Epithelial cell of esophagus (primary cell): Measurements from ENCODE around the gene LYST.
"Not testable (repeated sequence)": the region's sequence is repeated elsewhere in the genome, so short reads cannot be mapped to it uniquely, and the experiment has no call there.

ENCODE experiments used
- DNase-seq: peaks from one replicate; pipeline ENCODE4 v3.0.0; 2010; ENCODE audit warnings: low read depth
- H3K4me3 ChIP-seq: 2 replicates; pipeline ENCODE4 v1.5.1; 2011; ENCODE audit warnings: mild to moderate bottlenecking, low read length, control low read depth
- CTCF ChIP-seq: IDR thresholded peaks from 2 replicates; pipeline ENCODE4 v1.5.1; 2011; ENCODE audit warnings: low read depth, mild to moderate bottlenecking, low read length, control low read depth, inconsistent platforms; ENCODE audit not compliant: insufficient read depth; ENCODE audit errors: missing control alignments

The LYST gene

GRCh38 chr1:235622936-235623779 is 243.5 kb downstream of the LYST start:
- no peak for TF ChIP-seq CTCF
- no peak overlapping the region for H3K4me3 ChIP-seq
- no peak for DNase-seq

GRCh38 chr1:235619149-235619548 is 247.6 kb downstream of the LYST start:
- H3K4me3 ChIP-seq, DNase-seq: not testable (repeated sequence)

GRCh38 chr1:235617808-235618207 is 248.9 kb downstream of the LYST start:
- DNase-seq, result peak; percentile 49
- H3K4me3 ChIP-seq, result no peak overlapping the region
- TF ChIP-seq CTCF, result peak; percentile 59

GRCh38 chr1:235617140-235617539 is 249.6 kb downstream of the LYST start:
- no peak for TF ChIP-seq CTCF
- H3K4me3 ChIP-seq, result no peak overlapping the region
- no peak for DNase-seq

GRCh38 chr1:235614442-235614954 is 252.2 kb downstream of the LYST start:
- DNase-seq, result no peak
- H3K4me3 ChIP-seq, result no peak overlapping the region
- no peak for TF ChIP-seq CTCF

- DNase-seq, result peak; percentile 72
- no peak for TF ChIP-seq CTCF
- no peak overlapping the region for H3K4me3 ChIP-seq
Measured at GRCh38 chr1:235613602-235614001, 253.1 kb downstream of the LYST start.

- no peak for DNase-seq
- no peak for TF ChIP-seq CTCF
- no peak overlapping the region for H3K4me3 ChIP-seq
Measured at GRCh38 chr1:235612761-235613160, 253.9 kb downstream of the LYST start.
